ENCODE results near the gene PDGFC. TPM values are rescaled to one million over a fixed set of nuclear protein-coding genes. Genes with fewer than 3 reads are reported as not detected.
A peak's percentile ranks its signal among the peaks of the same experiment; 100 is the strongest.

Gene PDGFC
- polyA plus RNA-seq, 1 donor: 82.7 TPM

GRCh38 chr4:156783966-156784365 lies 187.6 kb downstream of the PDGFC start:
- no peak for DNase-seq

- no peak for DNase-seq
Observed at GRCh38 chr4:156782491-156782890, 189.1 kb downstream of the PDGFC start.

GRCh38 chr4:156781852-156782251 lies 189.7 kb downstream of the PDGFC start:
- no peak for DNase-seq

- DNase-seq: no peak
Observed at GRCh38 chr4:156779774-156780173, 191.8 kb downstream of the PDGFC start.

- no peak for DNase-seq
Observed at GRCh38 chr4:156779042-156779441, 192.6 kb downstream of the PDGFC start.

GRCh38 chr4:156778606-156779005 lies 193.0 kb downstream of the PDGFC start:
- DNase-seq: no peak

- DNase-seq: no peak
Observed at GRCh38 chr4:156778093-156778492, 193.5 kb downstream of the PDGFC start.

GRCh38 chr4:156775813-156776212 lies 195.8 kb downstream of the PDGFC start:
- no peak for DNase-seq

- DNase-seq: no peak
Observed at GRCh38 chr4:156774422-156774821, 197.2 kb downstream of the PDGFC start.

GRCh38 chr4:156773648-156774357 lies 197.8 kb downstream of the PDGFC start:
- DNase-seq: no peak

GRCh38 chr4:156771171-156771837 lies 200.3 kb downstream of the PDGFC start:
- no peak for DNase-seq

GRCh38 chr4:156770140-156770539 lies 201.5 kb downstream of the PDGFC start:
- DNase-seq: no peak

- DNase-seq: no peak
Observed at GRCh38 chr4:156767911-156768415, 203.6 kb downstream of the PDGFC start.

GRCh38 chr4:156766846-156767245 lies 204.8 kb downstream of the PDGFC start:
- no peak for DNase-seq

GRCh38 chr4:156765277-156765676 lies 206.3 kb downstream of the PDGFC start:
- DNase-seq: no peak

GRCh38 chr4:156764846-156765245 lies 206.8 kb downstream of the PDGFC start:
- no peak for DNase-seq

GRCh38 chr4:156764145-156764544 lies 207.5 kb downstream of the PDGFC start:
- DNase-seq: no peak

GRCh38 chr4:156763511-156763910 lies 208.1 kb downstream of the PDGFC start:
- DNase-seq: peak; percentile 49

- DNase-seq: no peak
Observed at GRCh38 chr4:156762851-156763250, 208.7 kb downstream of the PDGFC start.

- DNase-seq: no peak
Observed at GRCh38 chr4:156756118-156756517, 215.5 kb downstream of the PDGFC start.

- no peak for DNase-seq
Observed at GRCh38 chr4:156754832-156755570, 216.6 kb downstream of the PDGFC start.

GRCh38 chr4:156751486-156751885 lies 220.1 kb downstream of the PDGFC start:
- DNase-seq: no peak

Data from left kidney (tissue), 2 donors.